Stimulated activated CD4-positive, alpha-beta T cell treated with anti-CD3 and anti-CD28 coated beads, Interleukin-1b, Interleukin-23, amount 100 ng/mL, for 4 hours (primary cell): ENCODE data around the gene KLK15.

Source experiments
- DNase-seq, 2 donors: peaks; one replicate each; pipeline ENCODE4 v3.0.0-alpha.2; 2020; ENCODE audit warnings: low read depth in 2 of 2

KLK15 gene, protein sequence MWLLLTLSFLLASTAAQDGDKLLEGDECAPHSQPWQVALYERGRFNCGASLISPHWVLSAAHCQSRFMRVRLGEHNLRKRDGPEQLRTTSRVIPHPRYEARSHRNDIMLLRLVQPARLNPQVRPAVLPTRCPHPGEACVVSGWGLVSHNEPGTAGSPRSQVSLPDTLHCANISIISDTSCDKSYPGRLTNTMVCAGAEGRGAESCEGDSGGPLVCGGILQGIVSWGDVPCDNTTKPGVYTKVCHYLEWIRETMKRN

DNA sequence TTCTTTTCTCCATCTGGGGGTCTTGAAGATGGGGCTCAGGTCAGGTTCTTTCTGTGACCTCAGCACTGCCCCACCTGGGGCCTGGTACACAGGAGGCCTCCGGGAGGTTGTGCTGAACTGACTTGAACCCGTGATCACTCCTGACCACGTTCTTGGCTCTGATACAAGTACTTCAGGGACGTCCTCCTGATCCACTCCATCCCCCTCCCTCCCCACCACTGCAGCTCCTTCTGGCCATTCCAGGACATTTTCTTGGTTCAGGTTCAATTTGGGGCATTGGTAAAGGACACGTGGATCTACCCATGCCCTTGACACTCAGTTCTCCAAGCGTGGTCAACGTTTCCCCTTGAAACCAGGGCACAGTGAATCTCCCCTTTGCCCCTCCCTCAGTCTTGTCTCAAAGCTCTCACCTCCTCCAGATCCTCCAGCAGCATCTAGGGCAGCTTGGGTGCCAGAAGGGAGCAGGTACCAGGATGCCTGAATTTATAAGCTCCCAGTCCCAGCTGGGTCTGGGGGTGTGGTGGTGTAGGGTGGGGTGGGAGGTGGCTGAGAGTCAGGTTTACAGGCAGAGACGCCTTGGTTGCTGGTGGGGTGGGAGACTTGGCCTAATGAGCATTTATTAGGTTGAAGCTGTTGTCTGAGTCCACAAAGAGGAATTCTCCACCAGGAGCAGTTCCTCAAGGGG, at the start of gene KLK15:
Gene KLK15, minus strand, starts transcription at position 458 of the 685 bp plus-strand sequence. CDS start 2,082 bp downstream, outside the sequence.
- no peak for DNase-seq

DNA sequence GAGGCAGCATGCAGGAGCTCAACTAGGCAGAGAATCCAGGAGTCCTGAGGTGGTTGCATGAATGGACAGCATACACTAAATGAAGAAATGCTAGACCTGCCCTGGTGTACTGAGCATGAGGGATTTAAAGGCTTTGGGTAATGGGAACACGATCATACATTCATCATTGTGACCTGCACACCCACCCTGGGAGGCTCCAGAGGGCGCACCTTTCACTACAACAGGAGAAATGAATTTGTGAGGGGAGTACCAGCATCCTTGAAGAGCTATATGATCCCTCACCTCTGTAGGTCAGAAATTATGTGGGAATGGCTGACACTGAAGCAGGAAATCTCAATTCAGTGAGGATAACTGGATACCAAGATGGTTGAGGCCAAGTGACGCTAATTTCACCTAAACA, 48.8 kb upstream of the KLK15 start:
- no peak for DNase-seq

- DNase-seq, result no peak
Observed at GRCh38 chr19:50880241-50880640, 46.9 kb upstream of the KLK15 start.

- DNase-seq, result no peak
Observed at GRCh38 chr19:50878851-50879250, 45.5 kb upstream of the KLK15 start.

GRCh38 chr19:50877338-50877737, 44.0 kb upstream of the KLK15 start:
- no peak for DNase-seq

DNA sequence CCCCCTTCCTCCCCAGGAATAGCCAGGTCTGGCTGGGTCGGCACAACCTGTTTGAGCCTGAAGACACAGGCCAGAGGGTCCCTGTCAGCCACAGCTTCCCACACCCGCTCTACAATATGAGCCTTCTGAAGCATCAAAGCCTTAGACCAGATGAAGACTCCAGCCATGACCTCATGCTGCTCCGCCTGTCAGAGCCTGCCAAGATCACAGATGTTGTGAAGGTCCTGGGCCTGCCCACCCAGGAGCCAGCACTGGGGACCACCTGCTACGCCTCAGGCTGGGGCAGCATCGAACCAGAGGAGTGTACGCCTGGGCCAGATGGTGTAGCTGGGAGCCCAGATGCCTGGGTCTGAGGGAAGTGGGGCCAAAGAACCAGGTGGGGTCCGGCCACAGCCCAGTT, 43.1 kb upstream of the KLK15 start:
- DNase-seq, result no peak

GRCh38 chr19:50875795-50876422, 42.5 kb upstream of the KLK15 start:
- no peak for DNase-seq

- no peak for DNase-seq
Observed at GRCh38 chr19:50874211-50874610, 40.8 kb upstream of the KLK15 start.

GRCh38 chr19:50873056-50873455, 39.7 kb upstream of the KLK15 start, which contains the start of gene KLK2:
Gene KLK2, plus strand, starts transcription at chr19:50873439. Its CDS starts 35 bp downstream, at chr19:50873474.
- DNase-seq, result no peak

GRCh38 chr19:50870417-50871089, 37.2 kb upstream of the KLK15 start:
- DNase-seq, result no peak

DNA sequence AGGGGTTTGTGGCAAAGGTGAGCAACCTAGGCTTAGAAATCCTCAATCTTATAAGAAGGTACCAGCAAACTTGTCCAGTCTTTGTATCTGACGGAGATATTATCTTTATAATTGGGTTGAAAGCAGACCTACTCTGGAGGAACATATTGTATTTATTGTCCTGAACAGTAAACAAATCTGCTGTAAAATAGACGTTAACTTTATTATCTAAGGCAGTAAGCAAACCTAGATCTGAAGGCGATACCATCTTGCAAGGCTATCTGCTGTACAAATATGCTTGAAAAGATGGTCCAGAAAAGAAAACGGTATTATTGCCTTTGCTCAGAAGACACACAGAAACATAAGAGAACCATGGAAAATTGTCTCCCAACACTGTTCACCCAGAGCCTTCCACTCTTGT, 36.1 kb upstream of the KLK15 start:
- DNase-seq, result no peak

DNA sequence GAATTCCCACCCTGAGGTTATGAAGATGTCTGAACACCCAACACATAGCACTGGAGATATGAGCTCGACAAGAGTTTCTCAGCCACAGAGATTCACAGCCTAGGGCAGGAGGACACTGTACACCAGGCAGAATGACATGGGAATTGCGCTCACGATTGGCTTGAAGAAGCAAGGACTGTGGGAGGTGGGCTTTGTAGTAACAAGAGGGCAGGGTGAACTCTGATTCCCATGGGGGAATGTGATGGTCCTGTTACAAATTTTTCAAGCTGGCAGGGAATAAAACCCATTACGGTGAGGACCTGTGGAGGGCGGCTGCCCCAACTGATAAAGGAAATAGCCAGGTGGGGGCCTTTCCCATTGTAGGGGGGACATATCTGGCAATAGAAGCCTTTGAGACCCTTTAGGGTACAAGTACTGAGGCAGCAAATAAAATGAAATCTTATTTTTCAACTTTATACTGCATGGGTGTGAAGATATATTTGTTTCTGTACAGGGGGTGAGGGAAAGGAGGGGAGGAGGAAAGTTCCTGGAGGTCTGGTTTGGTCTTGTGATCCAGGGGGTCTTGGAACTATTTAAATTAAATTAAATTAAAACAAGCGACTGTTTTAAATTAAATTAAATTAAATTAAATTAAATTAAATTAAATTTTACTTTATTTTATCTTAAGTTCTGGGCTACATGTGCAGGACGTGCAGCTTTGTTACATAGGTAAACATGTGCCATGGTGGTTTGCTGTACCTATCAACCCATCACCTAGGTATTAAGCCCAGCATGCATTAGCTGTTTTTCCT, 28.3 kb upstream of the KLK15 start:
- DNase-seq, result no peak

GRCh38 chr19:50861010-50861409, 27.6 kb upstream of the KLK15 start:
- DNase-seq, result no peak

GRCh38 chr19:50859849-50860248, 26.5 kb upstream of the KLK15 start:
- DNase-seq, result no peak

GRCh38 chr19:50858886-50859285, 25.5 kb upstream of the KLK15 start:
- no peak for DNase-seq

DNA sequence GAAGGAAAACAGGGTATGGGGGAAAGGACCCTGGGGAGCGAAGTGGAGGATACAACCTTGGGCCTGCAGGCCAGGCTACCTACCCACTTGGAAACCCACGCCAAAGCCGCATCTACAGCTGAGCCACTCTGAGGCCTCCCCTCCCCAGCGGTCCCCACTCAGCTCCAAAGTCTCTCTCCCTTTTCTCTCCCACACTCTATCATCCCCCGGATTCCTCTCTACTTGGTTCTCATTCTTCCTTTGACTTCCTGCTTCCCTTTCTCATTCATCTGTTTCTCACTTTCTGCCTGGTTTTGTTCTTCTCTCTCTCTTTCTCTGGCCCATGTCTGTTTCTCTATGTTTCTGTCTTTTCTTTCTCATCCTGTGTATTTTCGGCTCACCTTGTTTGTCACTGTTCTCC, 24.0 kb upstream of the KLK15 start:
- DNase-seq, result no peak

- DNase-seq, result no peak
Observed at GRCh38 chr19:50854636-50855410, 21.4 kb upstream of the KLK15 start, which contains the start of gene KLK3. Gene KLK3, plus strand, starts transcription at chr19:50854915. Its CDS starts 41 bp downstream, at chr19:50854956.

DNA sequence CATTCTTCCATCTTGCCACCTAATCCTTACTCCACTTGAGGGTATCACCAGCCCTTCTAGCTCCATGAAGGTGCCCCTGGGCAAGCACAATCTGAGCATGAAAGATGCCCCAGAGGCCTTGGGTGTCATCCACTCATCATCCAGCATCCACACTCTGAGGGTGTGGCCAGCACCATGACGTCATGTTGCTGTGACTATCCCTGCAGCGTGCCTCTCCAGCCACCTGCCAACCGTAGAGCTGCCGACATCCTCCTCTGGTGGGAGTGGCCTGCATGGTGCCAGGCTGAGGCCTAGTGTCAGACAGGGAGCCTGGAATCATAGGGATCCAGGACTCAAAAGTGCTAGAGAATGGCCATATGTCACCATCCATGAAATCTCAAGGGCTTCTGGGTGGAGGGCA, 18.2 kb upstream of the KLK15 start:
- no peak for DNase-seq

DNA sequence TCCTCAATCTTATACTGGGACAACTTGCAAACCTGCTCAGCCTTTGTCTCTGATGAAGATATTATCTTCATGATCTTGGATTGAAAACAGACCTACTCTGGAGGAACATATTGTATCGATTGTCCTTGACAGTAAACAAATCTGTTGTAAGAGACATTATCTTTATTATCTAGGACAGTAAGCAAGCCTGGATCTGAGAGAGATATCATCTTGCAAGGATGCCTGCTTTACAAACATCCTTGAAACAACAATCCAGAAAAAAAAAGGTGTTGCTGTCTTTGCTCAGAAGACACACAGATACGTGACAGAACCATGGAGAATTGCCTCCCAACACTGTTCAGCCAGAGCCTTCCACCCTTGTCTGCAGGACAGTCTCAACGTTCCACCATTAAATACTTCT, 17.4 kb upstream of the KLK15 start:
- no peak for DNase-seq

DNA sequence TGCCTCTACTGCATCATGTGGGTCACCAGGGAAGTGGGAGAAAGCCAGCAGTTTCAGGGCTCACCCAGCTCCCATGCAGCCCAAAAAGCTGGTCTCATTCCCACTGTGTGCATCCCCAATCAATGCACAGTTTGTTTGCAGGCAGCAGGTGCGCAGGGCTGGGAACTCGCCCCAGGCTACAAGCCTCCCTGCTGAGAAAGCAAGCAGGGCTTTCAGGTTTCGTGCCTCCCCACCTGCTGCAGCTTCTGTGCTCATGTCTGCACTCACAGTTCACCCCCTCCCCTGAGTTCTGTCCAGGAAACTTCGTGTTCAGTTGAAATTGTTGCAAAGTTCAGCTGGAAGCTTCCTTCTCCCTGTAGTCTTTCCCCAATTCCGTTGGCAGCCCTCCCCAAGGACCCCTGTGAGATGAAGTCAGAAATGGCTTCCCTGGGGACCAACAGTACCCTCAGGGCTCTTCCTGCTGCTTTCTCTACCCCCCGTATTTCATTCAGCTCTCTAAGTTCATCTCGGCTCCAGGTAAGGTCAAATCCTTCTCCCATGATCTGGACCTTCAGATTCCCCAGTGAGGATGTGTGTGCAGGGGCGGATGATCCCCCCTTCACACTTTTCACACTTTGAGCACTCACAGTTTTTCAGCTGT, 11.0 kb upstream of the KLK15 start:
- DNase-seq, result no peak
